GM12864 (cell line): ENCODE measurements around the gene FRMD1.
A peak's percentile ranks its signal among the peaks of the same experiment; 100 is the strongest.

Experiments
- DNase-seq: peaks from one replicate; pipeline ENCODE4 v3.0.0-alpha.2; 2011; ENCODE audit warnings: low read depth
- H3K4me3 ChIP-seq: 2 replicates; pipeline ENCODE4 v1.5.1; 2011; ENCODE audit warnings: mild to moderate bottlenecking, low read depth, low read length, control low read depth
- TF ChIP-seq, protein P1 (sequence below): IDR thresholded peaks from 2 replicates; pipeline ENCODE4 v1.5.1; 2011; ENCODE audit warnings: low read depth, mild to moderate bottlenecking, moderate library complexity, low read length, control low read depth, inconsistent platforms; ENCODE audit errors: missing control alignments

FRMD1 gene

DNA sequence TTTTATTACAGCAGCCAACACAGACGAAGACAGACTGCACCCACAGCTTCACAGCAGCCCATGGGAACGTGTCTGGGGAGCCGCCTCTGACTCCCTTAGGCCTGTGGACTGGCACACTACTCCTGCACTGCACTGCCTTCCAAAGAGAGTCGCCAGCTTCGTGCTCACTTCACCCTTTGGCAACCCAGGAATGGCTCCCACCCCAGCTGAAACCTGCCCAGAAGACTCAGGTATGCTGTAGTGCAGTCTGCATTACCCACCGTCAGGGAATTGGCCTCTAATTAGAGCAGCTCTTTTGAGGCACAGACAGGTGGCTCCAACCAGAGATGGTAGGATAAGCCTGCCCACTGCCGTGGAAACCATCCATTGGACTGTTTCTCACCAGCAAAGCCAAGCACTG is 39.9 kb upstream of the FRMD1 start:
- TF ChIP-seq, protein P1, sequence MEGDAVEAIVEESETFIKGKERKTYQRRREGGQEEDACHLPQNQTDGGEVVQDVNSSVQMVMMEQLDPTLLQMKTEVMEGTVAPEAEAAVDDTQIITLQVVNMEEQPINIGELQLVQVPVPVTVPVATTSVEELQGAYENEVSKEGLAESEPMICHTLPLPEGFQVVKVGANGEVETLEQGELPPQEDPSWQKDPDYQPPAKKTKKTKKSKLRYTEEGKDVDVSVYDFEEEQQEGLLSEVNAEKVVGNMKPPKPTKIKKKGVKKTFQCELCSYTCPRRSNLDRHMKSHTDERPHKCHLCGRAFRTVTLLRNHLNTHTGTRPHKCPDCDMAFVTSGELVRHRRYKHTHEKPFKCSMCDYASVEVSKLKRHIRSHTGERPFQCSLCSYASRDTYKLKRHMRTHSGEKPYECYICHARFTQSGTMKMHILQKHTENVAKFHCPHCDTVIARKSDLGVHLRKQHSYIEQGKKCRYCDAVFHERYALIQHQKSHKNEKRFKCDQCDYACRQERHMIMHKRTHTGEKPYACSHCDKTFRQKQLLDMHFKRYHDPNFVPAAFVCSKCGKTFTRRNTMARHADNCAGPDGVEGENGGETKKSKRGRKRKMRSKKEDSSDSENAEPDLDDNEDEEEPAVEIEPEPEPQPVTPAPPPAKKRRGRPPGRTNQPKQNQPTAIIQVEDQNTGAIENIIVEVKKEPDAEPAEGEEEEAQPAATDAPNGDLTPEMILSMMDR = no peak
- no peak for DNase-seq
- no peak overlapping the region for H3K4me3 ChIP-seq

DNA sequence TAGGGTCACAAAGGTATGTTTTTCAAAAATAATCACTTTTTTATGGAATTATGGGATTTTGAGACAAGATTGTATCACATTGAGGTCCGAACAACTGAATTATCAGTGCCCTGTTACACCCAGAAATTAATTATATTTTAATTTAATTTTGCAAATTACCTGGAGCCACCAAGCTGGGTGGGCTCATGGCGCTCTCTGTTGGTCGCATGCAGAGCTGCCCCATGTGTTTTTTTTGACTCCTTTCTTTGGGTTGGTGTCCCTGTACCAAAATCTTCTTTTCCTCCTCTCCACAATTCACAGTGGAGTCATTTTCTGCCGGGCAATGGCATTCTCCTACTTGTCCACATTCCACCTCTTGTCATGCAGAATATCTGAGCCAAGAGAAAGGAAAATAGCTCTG is 38.9 kb upstream of the FRMD1 start:
- TF ChIP-seq, protein P1 = peak; percentile 10
- no peak for DNase-seq
- H3K4me3 ChIP-seq = no peak overlapping the region

DNA sequence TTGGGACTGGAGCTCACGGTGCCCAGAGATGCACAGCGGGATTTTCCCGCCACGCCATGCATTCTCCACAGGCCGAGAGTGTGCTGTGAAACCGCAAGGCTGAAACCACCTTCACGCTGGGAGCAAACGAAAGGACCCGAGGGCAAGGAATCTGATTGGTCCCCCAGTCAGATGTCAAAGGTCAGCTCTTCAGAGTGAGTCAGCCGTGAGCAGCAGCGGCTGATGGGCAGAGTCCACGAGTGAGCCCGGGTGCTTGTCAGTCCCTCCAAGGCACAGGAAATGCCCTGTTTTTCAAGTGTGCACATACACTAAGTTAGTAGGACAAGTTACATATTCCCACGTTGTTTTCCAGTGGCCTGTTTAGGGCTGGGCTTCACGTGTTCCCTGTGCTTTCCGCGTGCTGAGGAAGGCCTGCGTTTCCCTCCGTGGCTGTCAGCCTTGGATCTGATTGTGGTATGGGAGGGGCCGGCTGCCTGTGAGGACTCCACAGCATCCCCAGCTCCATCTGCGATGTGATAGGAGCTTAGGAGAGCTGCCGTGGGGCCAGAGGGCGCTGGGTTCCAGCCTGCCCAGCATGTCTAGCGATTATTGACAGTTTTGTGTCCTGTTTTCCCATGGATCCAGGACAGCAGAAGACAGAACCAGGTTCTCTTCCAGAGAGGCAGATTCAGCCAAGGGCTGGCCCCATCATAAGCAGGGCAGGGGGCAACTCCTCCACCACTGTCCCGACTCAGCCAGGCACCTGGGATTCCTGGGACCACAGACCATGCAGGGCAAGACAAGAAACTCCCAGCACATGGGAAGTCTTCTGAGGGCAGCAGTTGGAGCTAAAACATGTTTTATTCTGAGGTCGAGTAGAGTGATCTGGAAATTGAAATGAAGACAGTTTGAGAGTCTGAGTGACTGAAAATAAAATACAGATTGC is 38.2 kb upstream of the FRMD1 start:
- DNase-seq = no peak
- no peak overlapping the region for H3K4me3 ChIP-seq
- TF ChIP-seq, protein P1 = no peak

DNA sequence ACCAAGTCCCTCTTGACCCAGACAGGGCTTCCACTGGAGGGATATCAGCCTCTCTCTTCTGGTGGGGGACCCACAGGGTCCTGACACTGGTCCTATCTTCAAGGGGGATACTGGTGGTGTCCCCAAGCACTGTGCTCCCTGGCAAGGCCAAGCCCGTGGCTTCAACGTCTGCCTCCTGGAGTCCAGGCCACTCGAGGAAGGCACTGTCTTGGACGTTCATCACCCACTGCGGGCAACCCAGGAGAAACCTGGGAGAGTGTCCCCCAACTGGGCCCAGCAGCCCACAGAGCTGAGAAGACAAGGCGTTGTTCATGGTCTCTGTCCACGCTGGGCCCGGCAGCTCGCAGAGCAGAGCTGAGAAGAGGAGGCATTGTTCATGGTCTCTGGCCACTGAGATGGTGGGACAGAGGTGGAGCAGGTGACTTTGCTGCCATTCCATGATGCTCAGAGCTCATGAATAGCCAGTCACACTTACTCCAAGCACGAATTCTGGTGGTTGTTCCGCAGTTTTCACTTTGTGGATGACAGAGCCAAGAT is 37.5 kb upstream of the FRMD1 start:
- H3K4me3 ChIP-seq = no peak overlapping the region
- TF ChIP-seq, protein P1 = no peak
- no peak for DNase-seq

DNA sequence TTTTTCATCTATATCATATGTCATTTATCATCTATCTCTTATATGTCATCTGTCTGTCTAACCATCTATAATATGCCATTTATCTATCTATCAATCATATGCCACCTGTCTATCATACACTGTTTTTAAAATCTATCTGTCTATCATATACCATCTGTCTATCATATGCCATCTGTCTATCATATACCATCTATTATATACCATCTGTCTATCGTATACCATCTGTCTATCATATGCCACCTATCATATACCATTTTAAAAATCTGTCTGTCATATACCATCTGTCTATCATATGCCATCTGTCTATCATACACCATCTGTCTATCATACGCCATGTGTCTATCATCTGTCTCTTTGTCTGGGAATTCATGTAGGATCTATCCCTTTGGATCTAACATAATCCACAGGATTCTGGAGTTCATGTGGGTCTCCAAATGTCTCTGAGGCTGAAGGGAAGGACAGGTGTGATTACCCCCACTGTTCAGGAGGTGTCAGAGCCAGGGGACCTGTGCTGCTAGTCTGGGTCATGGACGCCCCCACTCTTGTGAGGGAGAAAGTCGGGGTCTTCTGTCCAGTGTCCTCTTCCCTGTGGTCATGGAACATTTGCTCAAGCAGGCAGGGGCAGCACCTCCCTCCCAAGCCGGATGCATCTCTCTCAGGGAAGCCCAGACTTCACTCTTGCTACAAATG is 36.9 kb upstream of the FRMD1 start:
- no peak for DNase-seq
- TF ChIP-seq, protein P1 = no peak

DNA sequence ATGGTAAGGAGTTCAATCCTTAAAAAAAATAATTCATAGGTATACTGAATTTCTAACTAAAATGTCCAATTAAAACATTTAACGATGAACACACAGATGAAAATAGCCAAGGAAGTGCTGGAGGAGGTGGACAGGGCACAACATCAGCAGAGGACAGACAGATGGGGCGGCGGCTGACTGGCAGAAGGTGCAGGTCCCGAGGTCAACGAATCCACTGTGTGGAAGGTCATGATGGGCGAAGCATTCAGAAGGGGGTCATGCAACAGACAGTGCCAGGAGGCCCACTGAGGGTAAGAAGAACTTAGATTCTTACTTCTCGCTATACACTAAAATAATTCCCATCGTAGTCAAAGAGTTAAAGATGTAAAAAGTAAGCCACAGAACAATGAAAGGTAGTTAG is 34.2 kb upstream of the FRMD1 start:
- H3K4me3 ChIP-seq = no peak overlapping the region
- TF ChIP-seq, protein P1 = no peak
- no peak for DNase-seq

More for the DNA sequence above, 36.9 kb upstream of the FRMD1 start:
- no peak overlapping the region for H3K4me3 ChIP-seq
